D721Med (cell line): ENCODE data around the gene RALGPS2.

Experiments
- DNase-seq: peaks from one replicate; pipeline ENCODE4 v3.0.0; 2011; ENCODE audit warnings: low spot score; ENCODE audit not compliant: insufficient read length
- FAIRE-seq: peaks from 2 replicates; lab custom pipeline; 2011; peaks lifted over from hg19 to GRCh38; lab: Jason Lieb, UNC
- CTCF ChIP-seq: IDR thresholded peaks from 2 replicates; pipeline ENCODE4 v1.5.1; 2012; ENCODE audit warnings: mild to moderate bottlenecking, control low read depth; ENCODE audit not compliant: insufficient read depth; ENCODE audit errors: missing control alignments

The RALGPS2 gene

DNA sequence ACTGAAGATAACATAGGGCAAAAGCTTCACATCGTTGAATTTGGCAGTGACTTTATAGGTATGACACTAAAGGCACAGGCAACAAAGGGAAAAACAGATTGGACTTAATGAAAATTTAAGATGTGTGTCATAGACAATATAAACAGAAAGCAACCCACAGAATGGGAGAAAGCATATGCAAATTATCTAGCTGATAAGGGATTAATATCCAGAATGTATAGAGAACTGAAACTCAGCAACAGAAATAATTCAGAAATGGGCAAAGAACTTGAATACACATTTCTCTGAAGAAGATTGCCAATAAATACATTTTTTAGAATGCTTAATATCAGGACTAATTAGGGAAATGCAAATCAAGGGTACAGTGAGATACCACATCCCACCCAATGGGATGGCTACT, 201.0 kb downstream of the RALGPS2 start:
- FAIRE-seq (peak; percentile 67), DNase-seq (no peak)
- TF ChIP-seq CTCF = no peak

GRCh38 chr1:178927003-178927402, 202.0 kb downstream of the RALGPS2 start:
- FAIRE-seq = no peak
- no peak for DNase-seq
- no peak for TF ChIP-seq CTCF

- no peak for FAIRE-seq
- no peak for DNase-seq
- no peak for TF ChIP-seq CTCF
Measured at GRCh38 chr1:178928041-178928440, 203.0 kb downstream of the RALGPS2 start.

- no peak for TF ChIP-seq CTCF
- peak; percentile 75 for FAIRE-seq
- no peak for DNase-seq
Measured at GRCh38 chr1:178928976-178929375, 203.9 kb downstream of the RALGPS2 start.

DNA sequence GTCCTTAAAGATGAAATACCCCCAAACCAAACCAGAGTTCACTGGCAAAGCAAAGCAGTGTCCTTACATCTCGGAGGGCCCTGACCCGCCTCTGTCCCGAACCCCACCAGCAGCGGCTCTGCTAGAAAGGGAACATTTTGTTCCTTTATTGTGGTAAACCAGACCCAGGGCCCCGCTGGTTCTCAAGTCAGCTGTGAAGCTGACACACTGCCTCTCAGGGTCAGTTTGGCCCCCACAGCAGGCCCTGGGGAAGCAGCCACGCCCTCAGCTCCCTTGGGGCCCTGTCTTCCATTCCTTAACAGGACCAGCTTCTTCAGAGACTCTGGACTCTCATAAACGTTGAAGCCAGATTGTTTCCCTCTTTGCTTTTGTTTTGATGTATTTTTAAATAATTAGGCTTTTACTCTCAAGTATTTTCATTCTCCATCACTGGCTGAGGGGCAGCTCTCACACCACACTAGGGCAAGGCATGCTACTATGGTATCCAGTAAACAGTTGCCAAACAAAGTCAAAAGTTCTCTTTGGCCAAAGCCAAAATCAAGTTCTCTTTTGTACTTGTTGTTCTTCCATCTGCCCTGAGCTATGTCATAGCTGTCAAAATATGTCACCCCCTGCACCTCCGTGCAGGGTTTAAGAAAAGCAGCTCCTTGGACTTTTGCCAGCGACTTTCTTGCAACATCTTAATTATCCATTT, 207.0 kb downstream of the RALGPS2 start:
- DNase-seq (no peak), FAIRE-seq (no peak)
- TF ChIP-seq CTCF = no peak

DNA sequence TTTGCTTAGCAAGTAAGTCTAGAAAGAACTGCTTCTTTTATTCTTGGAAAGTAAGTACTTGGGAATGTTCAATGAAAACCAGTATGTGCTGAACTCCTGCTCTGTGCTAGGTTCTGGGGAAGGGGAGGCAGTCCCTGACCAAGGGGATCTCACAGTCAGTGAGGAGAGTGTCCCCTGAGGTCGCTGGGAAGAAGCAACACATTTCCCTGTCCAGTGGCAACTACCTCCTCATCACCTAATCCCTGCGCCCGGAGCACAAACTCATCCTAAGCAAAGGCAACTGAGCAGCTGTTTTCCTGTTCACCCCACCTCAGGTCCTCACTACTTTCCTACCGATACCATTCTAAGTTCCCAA, 207.5 kb downstream of the RALGPS2 start:
- no peak for DNase-seq
- FAIRE-seq = no peak
- no peak for TF ChIP-seq CTCF

- FAIRE-seq = no peak
- TF ChIP-seq CTCF = no peak
- DNase-seq = no peak
Measured at GRCh38 chr1:178933105-178933561, 208.1 kb downstream of the RALGPS2 start.
